Adrenal gland (tissue), 12 donors: ENCODE results near the gene RECK. TPM values are rescaled to one million over a fixed set of nuclear protein-coding genes. Genes with fewer than 3 reads are reported as not detected.

Experiments used
- DNase-seq, 7 donors: peaks; one replicate each; pipeline ENCODE4 v3.0.0-alpha.2; 2019 to 2020
- H3K27ac ChIP-seq, 5 donors: fragments of 200-600 bp; sonication (generic) in 4 of 5; 1 replicate in 3 of 5; 2 replicates in 2 of 5; pipeline versions ENCODE4 v1.5.1 to v1.8.0; 2016 to 2020; ENCODE audit warnings: mild to moderate bottlenecking in 1 of 5
- H3K27me3 ChIP-seq: fragments of 200-600 bp; 2 replicates; pipeline ENCODE4 v1.8.0; 2021
- H3K36me3 ChIP-seq, 2 donors: fragments of 200-600 bp; replicated peaks in 1 of 2; 1 replicate in 1 of 2; 2 replicates in 1 of 2; pipeline versions ENCODE4 v1.5.1 to v1.8.0; 2018 to 2022
- H3K4me1 ChIP-seq, 2 donors: fragments of 200-600 bp; replicated peaks in 1 of 2; 1 replicate in 1 of 2; 2 replicates in 1 of 2; pipeline versions ENCODE4 v1.5.1 to v1.8.0; 2018 to 2021
- H3K4me3 ChIP-seq, 4 donors: fragments of 200-600 bp; sonication (generic) in 3 of 4; one replicate each; pipeline ENCODE4 v1.5.1; 2016 to 2018
- H3K9me3 ChIP-seq, 3 donors: fragments of 200-600 bp; sonication (generic) in 1 of 3; replicated peaks in 1 of 3; 1 replicate in 2 of 3; 2 replicates in 1 of 3; pipeline versions ENCODE4 v1.5.1 to v1.8.0; 2016 to 2021
- CTCF ChIP-seq, 6 experiments: fragments of 450-650 bp in 4 of 6; fragments of 200-600 bp in 2 of 6; sonication (generic) in 1 of 6; IDR thresholded peaks; 1 replicate in 5 of 6; 2 replicates in 1 of 6; pipeline versions ENCODE4 v1.5.1 to v1.8.0; 2016 to 2021; ENCODE audit warnings: antibody characterized with exemption in 6 of 6, mild to moderate bottlenecking in 2 of 6, moderate library complexity in 1 of 6
- POLR2A ChIP-seq, 2 donors: fragments of 450-650 bp; IDR thresholded peaks; one replicate each; pipeline ENCODE4 v1.6.1; 2017; ENCODE audit warnings: antibody characterized with exemption in 2 of 2, mild to moderate bottlenecking in 2 of 2, moderate library complexity in 1 of 2
- WGBS, 4 donors: extraction: QIAGEN DNeasy Blood & Tissue Kit in 2 of 4; methylation state at CpG; one replicate each; pipeline versions ENCODE4 v1.1.5 to v1.1.7; 2013 to 2017; 5-methylcytosine and 5-hydroxymethylcytosine counted together
- intact Hi-C, 2 donors: fragments of 100-400 bp; cut with DNase I; formaldehyde crosslinking; loops; one replicate each; pipeline versions ENCODE4 v1.14.1 to v1.15.0; 2022 to 2023
- polyA plus RNA-seq, 3 donors: library from polyadenylated mRNA; stranded (reverse); fragments of 200-250 nt in 2 of 3; fragments of 350-450 nt in 1 of 3; fragmentation: Illumina TruSeq in 1 of 3; extraction: RNeasy Lipid Tissue Mini Kit (QIAGEN cat#74804) in 1 of 3; gene quantifications; one replicate each; pipeline ENCODE4 v1.2.3, GENCODE V29; 2013 to 2014
- total RNA-seq, 9 donors: library from RNA; depleted of rRNA in 4 of 9; stranded (reverse); fragments of >200 nt in 4 of 9; fragments of 120-200 nt in 1 of 9; fragmentation: NEBNext Ultra II Directional in 1 of 9; extraction: Animal tissue kit (Norgen Biotek cat#: 25700) in 1 of 9; gene quantifications; one replicate each; pipeline versions ENCODE4 v1.1.0 to v1.2.4, GENCODE V29; 2013 to 2023
- donor health status: healthy with polysubstance abuse.
- donor health status: Bipolar disorder and iron deficiency.
- donor health status: DM: yes; HTN: yes; CAD: no.
- donor health status: DM: no; HTN: no; CAD: no.
- donor health status: DM: no; HTN: no; CAD: no.
- donor health status: DM: yes; HTN: yes; CAD: no.

Gene RECK
- total and polyA plus RNA-seq, 12 donors: 4.1 to 15.8 (median 9.6) TPM

GRCh38 chr9:36063804-36064447 lies 27.2 kb downstream of the RECK start:
- no peak for TF ChIP-seq CTCF (IDR thresholded peaks at IDR 0.05)
- no peak for TF ChIP-seq POLR2A (IDR thresholded peaks at IDR 0.05)
- WGBS, 4 donors: 83 to 92% (median 89%) methylated on average over 2 of the region's 2 CpGs

DNA sequence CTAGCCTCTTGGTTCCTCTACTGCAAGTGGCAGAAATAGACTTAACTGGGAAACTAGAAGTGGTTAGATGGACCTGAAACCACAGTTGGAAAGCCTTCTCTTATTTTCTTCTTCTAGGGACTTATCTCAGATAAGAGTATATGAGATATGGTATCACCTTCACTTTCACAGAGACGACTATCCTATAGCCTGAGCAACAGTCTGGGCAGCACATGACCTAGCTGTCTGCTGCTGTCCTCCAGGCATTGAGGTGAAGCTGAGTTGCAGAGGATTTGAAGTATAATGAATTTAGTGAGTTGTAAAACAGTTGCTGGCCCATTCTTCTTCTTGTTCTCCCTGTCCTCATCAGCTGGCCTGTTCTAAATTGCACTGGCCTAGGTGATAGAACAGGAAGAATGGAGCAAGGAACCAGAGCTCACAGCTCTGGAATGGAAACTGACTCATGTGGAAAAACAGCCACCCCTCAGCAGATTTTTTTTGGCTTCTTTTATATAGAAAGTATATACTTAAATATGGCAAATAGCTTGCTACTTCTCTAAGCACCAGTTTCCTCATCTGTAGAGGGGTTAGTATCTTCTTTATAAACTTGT lies 27.8 kb downstream of the RECK start:
- H3K4me1 ChIP-seq: no peaks in the 10 kb centered on the region
- H3K27me3 ChIP-seq: no peaks in the 10 kb centered on the region
- intact Hi-C loops: no loop called here
- H3K9me3 ChIP-seq: no peaks in the 10 kb centered on the region
- H3K36me3 ChIP-seq: peaks cover 0 to 9% of the 10 kb centered on the region in 2 donors
- WGBS, 4 donors: 49 to 75% (median 65%) methylated on average over 1 of the region's 1 CpG
- H3K27ac ChIP-seq: no peak overlapping the region
- TF ChIP-seq POLR2A (IDR thresholded peaks at IDR 0.05) (no peak), CTCF (IDR thresholded peaks at IDR 0.05) (no peak)
- H3K4me3 ChIP-seq: no peak overlapping the region
- DNase-seq: no peak

More at GRCh38 chr9:36063804-36064447, 27.2 kb downstream of the RECK start:
- Histone ChIP-seq H3K9me3 (no peaks in the 10 kb centered on the region), H3K4me1 (no peaks in the 10 kb centered on the region), H3K27me3 (no peaks in the 10 kb centered on the region), H3K27ac (no peak overlapping the region), H3K36me3 (peaks cover 0 to 8% of the 10 kb centered on the region in 2 donors), H3K4me3 (no peak overlapping the region)
- DNase-seq: no peak
- intact Hi-C loops: no loop called here

DNA sequence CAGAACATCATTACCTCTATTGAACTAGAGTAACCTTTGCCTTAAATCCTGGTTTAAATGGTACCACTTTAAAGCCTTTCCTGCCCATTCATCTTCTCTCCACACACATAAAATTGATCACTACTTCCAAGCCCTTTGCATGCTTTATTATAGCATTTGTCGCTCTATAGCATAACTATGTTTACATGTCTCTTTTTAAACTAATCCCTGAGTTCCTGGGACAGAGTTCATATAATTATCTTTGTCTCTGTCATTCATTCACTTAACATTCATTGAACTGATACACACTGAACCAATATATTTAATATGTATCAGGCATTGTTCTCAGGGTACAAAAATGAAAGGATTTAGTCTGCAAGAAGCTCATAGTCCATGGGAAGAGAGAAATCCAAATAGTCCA lies 37.3 kb downstream of the RECK start:
- 92 to 100% (median 98%) methylated on average over 1 of the region's 1 CpG for WGBS, 4 donors
- H3K36me3 ChIP-seq: no peaks in the 10 kb centered on the region
- peaks cover 7 to 10% of the 10 kb centered on the region in 2 donors for H3K4me1 ChIP-seq
- no peaks in the 10 kb centered on the region for H3K27me3 ChIP-seq
- no peak overlapping the region for H3K27ac ChIP-seq
- DNase-seq: no peak
- H3K9me3 ChIP-seq: no peaks in the 10 kb centered on the region
- H3K4me3 ChIP-seq: no peak overlapping the region
- intact Hi-C loops: no loop called here
- no peak for TF ChIP-seq POLR2A (IDR thresholded peaks at IDR 0.05)
- no peak for TF ChIP-seq CTCF (IDR thresholded peaks at IDR 0.05)

- H3K27ac ChIP-seq: peak overlapping the region in 1 of 5 donors; percentile 31
- 24 to 36% (median 26%) methylated on average over 2 of the region's 2 CpGs for WGBS, 4 donors
- TF ChIP-seq CTCF (IDR thresholded peaks at IDR 0.05) (no peak), POLR2A (IDR thresholded peaks at IDR 0.05) (no peak)
- intact Hi-C loops: no loop called here
- DNase-seq: peak; percentile 70 to 90 (median 84)
- no peak overlapping the region for H3K4me3 ChIP-seq
- peaks cover 7 to 10% of the 10 kb centered on the region in 2 donors for H3K4me1 ChIP-seq
- no peaks in the 10 kb centered on the region for H3K9me3 ChIP-seq
- no peaks in the 10 kb centered on the region for H3K36me3 ChIP-seq
- H3K27me3 ChIP-seq: no peaks in the 10 kb centered on the region
These were observed 38.3 kb downstream of the RECK start for GRCh38 chr9:36074870-36075532.
